Endothelial cell of umbilical vein (primary cell): ENCODE data around the gene HIVEP3. TPM values are rescaled to one million over a fixed set of nuclear protein-coding genes. Genes with fewer than 3 reads are reported as not detected.

ENCODE experiments used
- BruUV-seq: library from RNA; stranded (reverse); fragments of 400-500 nt; replicated peaks from 2 replicates; lab custom pipeline; 2021; lab: Mats Ljungman, UMichigan
- CTCF ChIA-PET: fragments of 300-600, 350-600 bp; sonication (Branson Sonifier 250); formaldehyde crosslinking; loops from one replicate; lab custom pipeline; 2021; ENCODE audit warnings: antibody characterized with exemption, inconsistent platforms; lab: Charles Lee
- POLR2A ChIA-PET: fragments of 300-600, 350-600 bp; sonication (Branson Sonifier 250); formaldehyde crosslinking; loops from one replicate; lab custom pipeline; 2021; ENCODE audit warnings: antibody characterized with exemption, inconsistent platforms; lab: Charles Lee
- DNase-seq: peaks from one replicate; pipeline ENCODE4 v3.0.0-alpha.2; 2011; ENCODE audit warnings: low read depth, low spot score
- FAIRE-seq: peaks from 2 replicates; lab custom pipeline; 2011; peaks lifted over from hg19 to GRCh38; lab: Jason Lieb, UNC
- H2AFZ ChIP-seq: 2 replicates; pipeline ENCODE4 v1.6.0; 2012; ENCODE audit warnings: low read depth, low read length, control low read depth, inconsistent platforms
- H3K27ac ChIP-seq: 2 replicates; pipeline ENCODE4 v1.5.1; 2011; ENCODE audit warnings: low read depth, mild to moderate bottlenecking, control low read depth, low read length, moderate library complexity; ENCODE audit not compliant: insufficient read depth
- H3K27me3 ChIP-seq, 2 experiments: 2 replicates each; pipeline versions ENCODE4 v1.6.0 to v1.6.1; 2011; ENCODE audit warnings: low read length in 2 of 2, mixed read lengths in 1 of 2; ENCODE audit not compliant: control insufficient read depth in 2 of 2, insufficient read depth in 2 of 2
- H3K36me3 ChIP-seq, 2 experiments: 2 replicates in 1 of 2; 3 replicates in 1 of 2; pipeline ENCODE4 v1.5.1; 2011; ENCODE audit warnings: low read length in 2 of 2, mild to moderate bottlenecking in 1 of 2, moderate library complexity in 1 of 2; ENCODE audit not compliant: control insufficient read depth in 2 of 2, insufficient read depth in 2 of 2; ENCODE audit errors: extremely low read depth in 1 of 2
- H3K4me1 ChIP-seq: 3 replicates; pipeline ENCODE4 v1.5.1; 2011; ENCODE audit warnings: mild to moderate bottlenecking, low read length; ENCODE audit not compliant: control insufficient read depth, insufficient read depth; ENCODE audit errors: extremely low read depth
- H3K4me2 ChIP-seq: 2 replicates; pipeline ENCODE4 v1.6.1; 2011; ENCODE audit warnings: low read length, control low read depth, mixed read lengths; ENCODE audit not compliant: insufficient read depth
- H3K4me3 ChIP-seq, 3 experiments: fragments of 200-600 bp in 1 of 3; sonication (generic), shearing (Covaris generic) in 1 of 3; replicated peaks in 1 of 3; 2 replicates each; pipeline ENCODE4 v1.5.1; 2011 to 2016; ENCODE audit warnings: control low read depth in 3 of 3, low read length in 3 of 3, mild to moderate bottlenecking in 2 of 3, inconsistent platforms in 1 of 3, low read depth in 1 of 3, moderate library complexity in 1 of 3; ENCODE audit not compliant: insufficient read depth in 1 of 3
- H3K79me2 ChIP-seq: 2 replicates; pipeline ENCODE4 v1.6.0; 2012; ENCODE audit warnings: low read length, inconsistent platforms; ENCODE audit not compliant: control insufficient read depth, insufficient read depth
- H3K9ac ChIP-seq: replicated peaks from 2 replicates; pipeline ENCODE3; 2011; ENCODE audit warnings: low read length, control low read depth; ENCODE audit not compliant: insufficient read depth; ENCODE audit errors: extremely low read depth
- H3K9me1 ChIP-seq: replicated peaks from 3 replicates; pipeline ENCODE4 v1.6.0; 2011; ENCODE audit warnings: mild to moderate bottlenecking, low read length; ENCODE audit not compliant: control insufficient read depth, insufficient read depth; ENCODE audit errors: extremely low read depth
- H3K9me3 ChIP-seq: replicated peaks from 2 replicates; pipeline ENCODE4 v1.5.1; 2012; ENCODE audit warnings: low read length, inconsistent platforms; ENCODE audit not compliant: control insufficient read depth, insufficient read depth
- H4K20me1 ChIP-seq: replicated peaks from 2 replicates; pipeline ENCODE3; 2011; ENCODE audit warnings: mild to moderate bottlenecking, low read length; ENCODE audit not compliant: control insufficient read depth, insufficient read depth; ENCODE audit errors: extremely low read depth
- EZH2 ChIP-seq: IDR thresholded peaks from 2 replicates; pipeline ENCODE4 v1.6.1; 2012; ENCODE audit warnings: borderline replicate concordance, low read depth, mild to moderate bottlenecking, moderate library complexity, low read length, inconsistent platforms; ENCODE audit not compliant: severe bottlenecking
- FOS ChIP-seq: IDR thresholded peaks from 2 replicates; pipeline ENCODE4 v1.6.1; 2011; ENCODE audit warnings: mild to moderate bottlenecking, low read length, moderate library complexity, borderline replicate concordance; ENCODE audit not compliant: insufficient read depth
- GATA2 ChIP-seq: IDR thresholded peaks from 2 replicates; pipeline ENCODE4 v1.7.0; 2011; ENCODE audit warnings: low read depth, mild to moderate bottlenecking, moderate library complexity, mixed read lengths, low read length; ENCODE audit not compliant: insufficient read length, insufficient read depth
- JUN ChIP-seq: IDR thresholded peaks from 2 replicates; pipeline ENCODE4 v1.6.1; 2011; ENCODE audit warnings: borderline replicate concordance, low read depth; ENCODE audit not compliant: insufficient read length, insufficient read depth
- MYC ChIP-seq: IDR thresholded peaks from one replicate; pipeline ENCODE4 v1.6.1; 2011; ENCODE audit warnings: mild to moderate bottlenecking, low read depth, low read length
- POLR2A ChIP-seq: IDR thresholded peaks from 2 replicates; pipeline ENCODE4 v1.6.1; 2012; ENCODE audit warnings: low read depth, mild to moderate bottlenecking, control low read depth, low read length
- POLR2AphosphoS5 ChIP-seq: IDR thresholded peaks from 2 replicates; pipeline ENCODE4 v1.6.1; 2012; ENCODE audit warnings: low read depth, mild to moderate bottlenecking, control low read depth, low read length, moderate library complexity; ENCODE audit not compliant: insufficient read depth
- dilution Hi-C: fragments of 300-500 bp; cut with MboI; formaldehyde crosslinking; loops from one replicate; pipeline ENCODE4 v1.15.0; 2019; ENCODE audit warnings: low sequenced_read_pairs; ENCODE audit not compliant: extremely low pct_ligation_motif_present
- intact Hi-C: fragments of 100-400 bp; cut with micrococcal nuclease; formaldehyde crosslinking; loops from one replicate; pipeline ENCODE4 v1.10.0; 2022
- polyA plus RNA-seq, 4 experiments: library from polyadenylated mRNA; depleted of rRNA in 3 of 4; stranded (reverse) in 3 of 4; unstranded in 1 of 4; fragments of >200 nt; gene quantifications; 2 replicates each; pipeline versions ENCODE4 v1.2.1 to v1.2.3, GENCODE V29; 2011 to 2012; ENCODE audit warnings: missing spikeins in 1 of 4
- total RNA-seq: library from RNA; stranded (reverse); gene quantifications from 2 replicates; pipeline ENCODE4 v1.2.3, GENCODE V29; 2021
- TF ChIP-seq, protein P1 (sequence below): IDR thresholded peaks from 2 replicates; pipeline ENCODE4 v1.6.1; 2011; ENCODE audit not compliant: insufficient read depth, insufficient read length
- TF ChIP-seq, protein P2 (sequence below), 2 donors: IDR thresholded peaks; 1 replicate in 1 of 2; 2 replicates in 1 of 2; pipeline ENCODE4 v1.5.1; 2011; ENCODE audit warnings: low read length in 2 of 2, mild to moderate bottlenecking in 2 of 2, moderate library complexity in 2 of 2, control low read depth in 1 of 2, inconsistent platforms in 1 of 2, low read depth in 1 of 2; ENCODE audit not compliant: insufficient read depth in 1 of 2; ENCODE audit errors: extremely low read depth in 1 of 2

HIVEP3 gene
- total and polyA plus RNA-seq, 2 donors (not counting 3 experiments of a cell fraction or from before 2014, with no cell fraction given) = 3.4 to 4.0 TPM

DNA sequence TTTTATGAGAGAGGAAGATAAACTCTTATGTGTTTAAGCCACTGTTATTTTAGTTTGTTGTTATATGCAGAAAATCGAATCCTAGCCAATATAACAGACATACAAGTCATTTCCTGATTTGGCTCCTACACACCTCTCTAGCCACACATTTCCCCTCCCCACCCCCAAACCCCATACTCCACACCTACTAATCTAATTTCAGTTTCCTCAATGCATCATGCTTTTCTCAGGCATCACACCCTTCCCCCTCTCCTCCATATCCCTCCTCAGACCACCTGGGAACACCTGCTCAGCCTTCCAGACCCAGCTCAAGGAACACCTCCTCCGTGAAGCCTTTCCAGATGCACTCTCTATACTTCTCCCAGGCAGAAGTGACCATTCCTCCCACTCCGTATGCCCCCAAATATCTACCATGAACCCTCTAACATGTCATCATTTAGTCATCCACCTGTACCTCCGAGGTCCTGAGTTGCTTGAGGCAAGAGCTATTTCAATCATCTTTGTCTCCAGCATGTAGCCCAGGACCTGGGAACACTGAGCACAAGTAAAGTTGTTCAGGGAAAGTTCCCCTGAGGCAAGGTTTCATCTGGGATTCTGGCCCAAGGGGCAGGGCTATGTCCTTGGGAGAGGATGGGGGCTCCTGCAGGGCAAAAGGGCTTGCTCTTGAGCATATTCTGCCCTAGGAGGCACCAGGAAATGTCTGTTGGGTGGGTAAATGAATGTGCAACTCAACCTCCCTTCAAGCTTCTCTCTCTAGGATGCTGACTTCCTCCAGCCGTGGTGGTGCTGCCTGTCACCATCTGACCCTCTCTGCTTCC, 126.8 kb downstream of the HIVEP3 start:
- H3K27me3 ChIP-seq = no peaks in the 10 kb centered on the region
- no peak overlapping the region for H2AFZ ChIP-seq
- no TSS peak for BruUV-seq
- H3K4me3 ChIP-seq = no peak overlapping the region
- no peaks in the 10 kb centered on the region for H3K9me1 ChIP-seq
- H3K36me3 ChIP-seq = no peaks in the 10 kb centered on the region
- dilution Hi-C loops (no loop called here), intact Hi-C loops (no loop called here)
- H3K79me2 ChIP-seq = no peaks in the 10 kb centered on the region
- FAIRE-seq (no peak), DNase-seq (no peak)
- no peaks in the 10 kb centered on the region for H3K4me1 ChIP-seq
- H4K20me1 ChIP-seq = no peaks in the 10 kb centered on the region
- TF ChIP-seq, protein P1, sequence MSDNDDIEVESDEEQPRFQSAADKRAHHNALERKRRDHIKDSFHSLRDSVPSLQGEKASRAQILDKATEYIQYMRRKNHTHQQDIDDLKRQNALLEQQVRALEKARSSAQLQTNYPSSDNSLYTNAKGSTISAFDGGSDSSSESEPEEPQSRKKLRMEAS = no peak
- TF ChIP-seq EZH2 (no peak), POLR2AphosphoS5 (no peak), FOS (no peak), POLR2A (no peak), GATA2 (no peak), MYC (no peak), JUN (no peak)
- TF ChIP-seq, protein P2, sequence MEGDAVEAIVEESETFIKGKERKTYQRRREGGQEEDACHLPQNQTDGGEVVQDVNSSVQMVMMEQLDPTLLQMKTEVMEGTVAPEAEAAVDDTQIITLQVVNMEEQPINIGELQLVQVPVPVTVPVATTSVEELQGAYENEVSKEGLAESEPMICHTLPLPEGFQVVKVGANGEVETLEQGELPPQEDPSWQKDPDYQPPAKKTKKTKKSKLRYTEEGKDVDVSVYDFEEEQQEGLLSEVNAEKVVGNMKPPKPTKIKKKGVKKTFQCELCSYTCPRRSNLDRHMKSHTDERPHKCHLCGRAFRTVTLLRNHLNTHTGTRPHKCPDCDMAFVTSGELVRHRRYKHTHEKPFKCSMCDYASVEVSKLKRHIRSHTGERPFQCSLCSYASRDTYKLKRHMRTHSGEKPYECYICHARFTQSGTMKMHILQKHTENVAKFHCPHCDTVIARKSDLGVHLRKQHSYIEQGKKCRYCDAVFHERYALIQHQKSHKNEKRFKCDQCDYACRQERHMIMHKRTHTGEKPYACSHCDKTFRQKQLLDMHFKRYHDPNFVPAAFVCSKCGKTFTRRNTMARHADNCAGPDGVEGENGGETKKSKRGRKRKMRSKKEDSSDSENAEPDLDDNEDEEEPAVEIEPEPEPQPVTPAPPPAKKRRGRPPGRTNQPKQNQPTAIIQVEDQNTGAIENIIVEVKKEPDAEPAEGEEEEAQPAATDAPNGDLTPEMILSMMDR (IDR thresholded peaks at IDR 0.05; ENCODE audit: extremely low read depth in 1 of 2, insufficient read depth in 1 of 2, low read depth in 1 of 2, low read length in 2 of 2) = no peak
- no peak overlapping the region for H3K9ac ChIP-seq
- ChIA-PET CTCF (interaction anchor here (1.0 to 2.0 kb wide), 2 partner anchors 213 to 218 kb away, joined by 4 to 12 read pairs; no protein-coding TSS in a partner anchor), POLR2A (no interaction called here)
- H3K27ac ChIP-seq = no peak overlapping the region
- no peak overlapping the region for H3K4me2 ChIP-seq
- no peaks in the 10 kb centered on the region for H3K9me3 ChIP-seq
